ENCODE data around the gene ZNF750.

The ZNF750 gene

DNA sequence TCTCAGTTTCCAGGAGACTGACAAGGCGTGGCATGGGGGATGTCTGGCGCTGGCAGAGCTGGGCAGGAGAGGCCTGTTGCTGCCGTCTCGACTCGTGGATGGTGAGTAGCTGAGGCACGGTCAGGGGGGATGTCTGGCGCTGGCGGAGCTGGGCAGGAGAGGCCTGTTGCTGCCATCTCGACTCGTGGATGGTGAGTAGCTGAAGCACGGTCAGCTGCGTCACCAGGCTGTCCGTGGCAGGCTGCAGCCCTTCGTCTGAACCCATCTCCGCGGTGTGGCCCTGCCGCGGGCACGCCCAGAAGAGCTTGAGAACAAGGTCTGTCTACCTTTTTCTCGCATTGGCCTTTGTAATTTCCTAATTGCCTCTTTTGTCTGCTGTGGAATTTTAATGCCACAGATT is 25.0 kb downstream of the ZNF750 start:
- Histone ChIP-seq H3K4me1 (ENCODE audit: control insufficient read depth, insufficient read depth, low read length) (no peaks in the 10 kb centered on the region), H3K9me3 (ENCODE audit: control insufficient read depth, insufficient read depth, low read depth, low read length) (no peaks in the 10 kb centered on the region; the same call in 1 of the 2 replicates), H3K27ac (ENCODE audit: extremely low read depth, low read depth, low read length) (no peak overlapping the region), H3K4me3 (ENCODE audit: low read depth, low read length) (no peak overlapping the region), H3K36me3 (ENCODE audit: control insufficient read depth in 2 of 2, insufficient read depth in 1 of 2, low read length in 2 of 2) (peaks cover 21 to 57% of the 10 kb centered on the region in 2 experiments; a peak in 2 of 3 replicates)
- TF ChIP-seq, protein P1, sequence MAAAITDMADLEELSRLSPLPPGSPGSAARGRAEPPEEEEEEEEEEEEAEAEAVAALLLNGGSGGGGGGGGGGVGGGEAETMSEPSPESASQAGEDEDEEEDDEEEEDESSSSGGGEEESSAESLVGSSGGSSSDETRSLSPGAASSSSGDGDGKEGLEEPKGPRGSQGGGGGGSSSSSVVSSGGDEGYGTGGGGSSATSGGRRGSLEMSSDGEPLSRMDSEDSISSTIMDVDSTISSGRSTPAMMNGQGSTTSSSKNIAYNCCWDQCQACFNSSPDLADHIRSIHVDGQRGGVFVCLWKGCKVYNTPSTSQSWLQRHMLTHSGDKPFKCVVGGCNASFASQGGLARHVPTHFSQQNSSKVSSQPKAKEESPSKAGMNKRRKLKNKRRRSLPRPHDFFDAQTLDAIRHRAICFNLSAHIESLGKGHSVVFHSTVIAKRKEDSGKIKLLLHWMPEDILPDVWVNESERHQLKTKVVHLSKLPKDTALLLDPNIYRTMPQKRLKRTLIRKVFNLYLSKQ (tag by site-specific recombination; IDR thresholded peaks at IDR 0.05; ENCODE audit: borderline replicate concordance): no peak
- TF ChIP-seq ZNF391 (tag by site-specific recombination; IDR thresholded peaks at IDR 0.05; ENCODE audit: borderline replicate concordance, low read depth) (no peak), ZNF423 (tag by site-specific recombination; IDR thresholded peaks at IDR 0.05) (no peak), ZFP69B (tag by site-specific recombination; IDR thresholded peaks at IDR 0.05) (no peak), ZNF2 (tag by site-specific recombination; IDR thresholded peaks at IDR 0.05) (no peak), ZSCAN16 (tag by site-specific recombination; IDR thresholded peaks at IDR 0.05) (no peak), BCL11B (tag by site-specific recombination; IDR thresholded peaks at IDR 0.05; ENCODE audit: low read depth) (no peak), ZBTB26 (tag by site-specific recombination; optimal IDR thresholded peaks at IDR 0.05) (no peak), ZNF664 (tag by site-specific recombination; IDR thresholded peaks at IDR 0.05) (no peak), ZNF157 (tag by site-specific recombination; IDR thresholded peaks at IDR 0.05) (no peak), HOXD13 (CRISPR knock-in tag; IDR thresholded peaks at IDR 0.05; ENCODE audit: borderline replicate concordance) (no peak), ZNF610 (tag by site-specific recombination; IDR thresholded peaks at IDR 0.05; ENCODE audit: borderline replicate concordance) (no peak), GLIS1 (tag by site-specific recombination; IDR thresholded peaks at IDR 0.05) (no peak), ZFP3 (tag by site-specific recombination; IDR thresholded peaks at IDR 0.05; ENCODE audit: low read depth) (no peak), ZBTB17 (tag by site-specific recombination; IDR thresholded peaks at IDR 0.05) (no peak)
- TF ChIP-seq, protein P2, sequence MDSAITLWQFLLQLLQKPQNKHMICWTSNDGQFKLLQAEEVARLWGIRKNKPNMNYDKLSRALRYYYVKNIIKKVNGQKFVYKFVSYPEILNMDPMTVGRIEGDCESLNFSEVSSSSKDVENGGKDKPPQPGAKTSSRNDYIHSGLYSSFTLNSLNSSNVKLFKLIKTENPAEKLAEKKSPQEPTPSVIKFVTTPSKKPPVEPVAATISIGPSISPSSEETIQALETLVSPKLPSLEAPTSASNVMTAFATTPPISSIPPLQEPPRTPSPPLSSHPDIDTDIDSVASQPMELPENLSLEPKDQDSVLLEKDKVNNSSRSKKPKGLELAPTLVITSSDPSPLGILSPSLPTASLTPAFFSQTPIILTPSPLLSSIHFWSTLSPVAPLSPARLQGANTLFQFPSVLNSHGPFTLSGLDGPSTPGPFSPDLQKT (IDR thresholded peaks at IDR 0.05; ENCODE audit: borderline replicate concordance, low read depth, low read length): no peak
- POLR2A ChIA-PET: no interaction called here
- CTCF ChIA-PET: no interaction called here

DNA sequence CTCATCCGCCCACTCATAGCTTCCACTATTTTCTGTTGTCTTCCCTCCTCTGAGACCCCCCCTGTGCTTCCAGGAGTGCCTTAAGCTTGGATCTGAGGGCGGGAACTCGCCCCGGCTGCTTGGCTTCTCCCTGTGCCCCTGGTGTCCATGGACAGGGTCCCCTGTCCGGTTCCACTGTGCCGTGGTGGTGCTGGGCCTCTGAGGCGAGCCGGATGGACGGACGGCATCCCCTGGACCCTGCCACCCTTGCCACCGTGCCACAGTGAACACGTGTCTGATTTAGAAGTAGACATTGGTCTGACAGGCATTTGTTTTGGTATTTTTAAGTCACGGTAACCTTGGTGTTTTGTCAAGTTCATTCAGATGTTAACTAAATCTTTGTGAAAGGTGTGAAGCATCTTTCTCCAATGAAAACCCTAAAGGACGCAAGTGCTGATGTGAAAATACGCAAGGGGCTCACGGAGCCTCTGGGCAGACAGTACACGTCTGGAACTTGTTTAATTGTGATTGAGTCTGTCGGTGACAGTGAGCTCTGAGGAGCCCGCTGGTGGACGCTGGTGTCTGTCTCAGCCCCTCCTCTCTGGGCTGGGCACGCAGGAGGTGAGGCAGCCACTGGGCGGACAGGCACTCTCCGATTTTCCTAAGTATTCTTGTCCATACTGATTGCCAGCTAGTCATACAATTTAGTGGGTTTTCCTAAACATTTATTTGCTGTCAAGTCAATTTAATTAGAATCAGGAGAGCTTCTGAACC is 26.3 kb downstream of the ZNF750 start:
- POLR2A ChIA-PET: no interaction called here
- Histone ChIP-seq H3K36me3 (ENCODE audit: control insufficient read depth in 2 of 2, insufficient read depth in 1 of 2, low read length in 2 of 2) (peaks cover 21 to 63% of the 10 kb centered on the region in 2 experiments; a peak in 2 of 3 replicates), H3K4me3 (ENCODE audit: low read depth, low read length) (no peak overlapping the region), H3K4me1 (ENCODE audit: control insufficient read depth, insufficient read depth, low read length) (no peaks in the 10 kb centered on the region), H3K27ac (ENCODE audit: extremely low read depth, low read depth, low read length) (no peak overlapping the region), H3K9me3 (ENCODE audit: control insufficient read depth, insufficient read depth, low read depth, low read length) (no peaks in the 10 kb centered on the region)
- TF ChIP-seq HOXC10 (CRISPR knock-in tag; IDR thresholded peaks at IDR 0.05) (no peak), ZNF211 (tag by site-specific recombination; IDR thresholded peaks at IDR 0.05; ENCODE audit: low read depth) (no peak), ZNF239 (tag by site-specific recombination; IDR thresholded peaks at IDR 0.05) (no peak), ATF2 (tag by site-specific recombination; IDR thresholded peaks at IDR 0.05; ENCODE audit: low read depth) (no peak)
- CTCF ChIA-PET: interaction anchor here (0.6 to 1.5 kb wide), 2 partner anchors 20 to 100 kb away, joined by 3 to 4 read pairs; no protein-coding TSS in a partner anchor

All from HEK293 (cell line).